ENCODE results near the gene CYP2D6.
"Not testable (repeated sequence)": the region's sequence is repeated elsewhere in the genome, so short reads cannot be mapped to it uniquely, and the experiment has no call there.

CYP2D6 gene

DNA sequence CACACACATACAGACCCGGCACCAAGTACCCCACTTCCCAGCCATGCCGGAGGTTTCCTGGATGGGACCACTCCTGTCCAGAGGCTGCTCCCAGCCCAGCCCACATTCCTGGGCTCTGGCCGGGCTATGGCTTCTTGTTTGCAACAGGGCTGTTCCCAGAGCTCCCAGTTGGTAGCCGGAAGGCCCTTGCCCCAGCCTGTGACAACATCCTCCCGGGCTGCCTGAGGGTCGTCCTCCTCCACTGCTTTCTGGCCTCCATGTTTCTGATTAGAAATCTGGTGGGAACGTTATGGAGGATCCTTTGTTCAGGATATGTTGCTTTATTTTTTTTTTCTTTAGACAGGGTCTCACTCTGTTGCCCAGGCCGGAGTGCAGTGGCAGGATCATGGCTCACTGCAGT lies 952 bp upstream of the CYP2D6 start:
- DNase-seq = no peak

DNA sequence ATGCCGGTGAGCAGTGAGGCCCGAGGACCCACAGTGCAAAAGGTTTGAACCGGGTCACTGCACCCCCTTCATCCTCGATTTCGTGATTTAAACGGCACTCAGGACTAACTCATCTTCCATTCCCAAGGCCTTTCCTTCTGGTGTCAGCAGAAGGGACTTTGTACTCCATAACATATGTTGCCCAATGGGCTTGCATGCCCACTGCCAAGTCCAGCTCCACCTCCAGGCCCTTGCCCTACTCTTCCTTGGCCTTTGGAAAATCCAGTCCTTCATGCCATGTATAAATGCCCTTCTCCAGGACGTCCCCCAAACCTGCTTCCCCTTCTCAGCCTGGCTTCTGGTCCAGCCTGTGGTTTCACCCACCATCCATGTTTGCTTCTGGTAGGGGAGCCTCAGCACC lies 428 bp downstream of the CYP2D6 start:
- DNase-seq = not testable (repeated sequence)

DNA sequence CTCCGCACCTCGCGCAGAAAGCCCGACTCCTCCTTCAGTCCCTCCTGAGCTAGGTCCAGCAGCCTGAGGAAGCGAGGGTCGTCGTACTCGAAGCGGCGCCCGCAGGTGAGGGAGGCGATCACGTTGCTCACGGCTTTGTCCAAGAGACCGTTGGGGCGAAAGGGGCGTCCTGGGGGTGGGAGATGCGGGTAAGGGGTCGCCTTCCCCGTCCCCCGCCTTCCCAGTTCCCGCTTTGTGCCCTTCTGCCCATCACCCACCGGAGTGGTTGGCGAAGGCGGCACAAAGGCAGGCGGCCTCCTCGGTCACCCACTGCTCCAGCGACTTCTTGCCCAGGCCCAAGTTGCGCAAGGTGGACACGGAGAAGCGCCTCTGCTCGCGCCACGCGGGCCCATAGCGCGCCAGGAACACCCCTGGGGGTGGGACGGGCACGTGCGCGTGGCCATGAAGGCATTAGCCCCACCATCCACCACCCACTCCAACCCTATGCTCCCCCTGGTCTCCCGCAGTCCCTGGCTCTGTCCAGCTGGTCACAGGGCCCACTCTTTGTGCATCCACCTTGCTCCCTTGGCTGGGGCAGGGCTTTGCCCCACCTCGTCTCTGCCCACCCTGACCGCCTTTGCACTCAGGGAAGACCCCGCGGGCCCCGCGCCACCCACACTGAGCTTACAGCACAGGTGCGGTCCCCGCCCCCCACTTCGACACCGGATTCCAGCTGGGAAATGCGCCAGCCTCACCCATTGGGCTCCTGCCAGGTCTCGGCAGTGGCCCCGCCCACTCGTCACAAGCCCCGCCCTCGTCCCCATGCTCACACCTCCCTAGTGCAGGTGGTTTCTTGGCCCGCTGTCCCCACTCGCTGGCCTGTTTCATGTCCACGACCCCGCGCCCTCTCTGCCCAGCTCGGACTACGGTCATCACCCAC lies 1.6 kb downstream of the CYP2D6 start:
- not testable (repeated sequence) for DNase-seq

DNA sequence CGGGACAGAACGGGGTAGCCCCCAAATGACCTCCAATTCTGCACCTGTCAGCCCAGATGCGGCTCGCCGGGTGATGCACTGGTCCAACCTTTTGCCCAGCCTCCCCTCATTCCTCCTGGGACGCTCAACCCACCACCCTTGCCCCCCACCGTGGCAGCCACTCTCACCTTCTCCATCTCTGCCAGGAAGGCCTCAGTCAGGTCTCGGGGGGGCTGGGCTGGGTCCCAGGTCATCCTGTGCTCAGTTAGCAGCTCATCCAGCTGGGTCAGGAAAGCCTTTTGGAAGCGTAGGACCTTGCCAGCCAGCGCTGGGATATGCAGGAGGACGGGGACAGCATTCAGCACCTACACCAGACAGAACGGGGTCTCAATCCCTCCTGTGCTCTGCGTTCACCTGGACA lies 2.6 kb downstream of the CYP2D6 start:
- not testable (repeated sequence) for DNase-seq

DNA sequence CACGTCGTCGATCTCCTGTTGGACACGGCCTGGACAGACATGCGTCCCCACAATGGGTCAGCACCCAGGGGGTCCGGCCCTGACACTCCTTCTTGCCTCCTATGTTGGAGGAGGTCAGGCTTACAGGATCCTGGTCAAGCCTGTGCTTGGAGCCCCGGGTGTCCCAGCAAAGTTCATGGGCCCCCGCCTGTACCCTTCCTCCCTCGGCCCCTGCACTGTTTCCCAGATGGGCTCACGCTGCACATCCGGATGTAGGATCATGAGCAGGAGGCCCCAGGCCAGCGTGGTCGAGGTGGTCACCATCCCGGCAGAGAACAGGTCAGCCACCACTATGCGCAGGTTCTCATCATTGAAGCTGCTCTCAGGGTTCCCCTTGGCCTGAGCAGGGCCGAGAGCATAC lies 3.0 kb downstream of the CYP2D6 start:
- no peak for DNase-seq

DNA sequence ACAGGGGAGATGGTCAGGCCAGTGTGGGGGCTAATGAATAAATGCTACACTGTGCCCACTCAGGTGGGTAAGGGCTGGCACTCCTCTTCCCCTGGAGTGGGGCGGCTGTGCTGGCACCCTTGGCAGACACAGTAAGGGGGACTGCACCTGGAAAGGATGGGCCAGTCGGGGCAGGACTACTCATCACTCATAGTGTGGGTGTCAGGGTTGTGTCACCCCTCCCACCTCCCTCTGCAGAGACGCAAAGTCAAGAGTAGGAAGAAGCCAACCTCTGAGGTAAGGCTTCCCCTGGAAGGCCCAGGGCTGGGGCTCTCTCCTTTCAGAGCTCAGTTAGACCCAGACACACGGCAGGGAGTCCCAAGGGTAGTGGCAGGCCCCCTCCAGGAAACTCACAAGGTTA lies 7.1 kb downstream of the CYP2D6 start:
- not testable (repeated sequence) for DNase-seq

DNA sequence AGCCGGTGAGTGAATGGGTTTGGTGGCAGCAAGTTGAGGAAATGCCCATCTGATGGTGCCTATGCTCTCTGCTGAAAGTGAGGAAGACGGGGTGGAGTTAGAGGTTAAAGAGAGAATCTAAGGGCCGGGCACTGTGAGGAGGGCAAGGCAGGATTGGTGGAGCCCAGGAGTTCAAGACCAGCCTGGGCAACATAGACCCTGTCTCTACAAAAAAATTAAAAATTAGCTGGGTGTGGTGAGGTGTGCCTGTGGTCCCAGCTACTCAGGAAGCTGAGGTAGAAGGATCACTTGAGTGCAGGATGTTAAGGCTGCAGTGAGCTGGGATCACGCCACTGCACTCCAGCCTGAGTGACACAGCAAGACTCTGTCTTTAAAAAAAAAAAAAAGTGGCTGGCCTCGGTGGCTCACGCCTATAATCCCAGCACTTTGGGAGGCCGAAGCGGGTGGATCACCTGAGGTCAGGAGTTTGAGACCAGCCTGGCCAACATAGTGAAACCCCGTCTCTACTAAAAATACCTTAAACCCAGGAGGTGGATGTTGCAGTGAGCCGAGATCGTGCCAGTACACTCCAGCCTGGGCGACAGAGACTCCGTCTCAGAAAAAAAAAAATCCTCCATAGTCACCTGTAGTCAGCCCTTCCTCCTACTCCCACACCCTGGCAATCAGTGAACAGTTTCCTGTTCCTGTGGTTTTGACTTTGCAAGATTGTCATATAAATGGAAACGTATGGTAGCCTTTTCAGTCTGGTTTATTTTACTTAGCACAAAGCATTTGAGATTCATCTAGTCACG lies 10.2 kb downstream of the CYP2D6 start:
- DNase-seq = not testable (repeated sequence)

DNA sequence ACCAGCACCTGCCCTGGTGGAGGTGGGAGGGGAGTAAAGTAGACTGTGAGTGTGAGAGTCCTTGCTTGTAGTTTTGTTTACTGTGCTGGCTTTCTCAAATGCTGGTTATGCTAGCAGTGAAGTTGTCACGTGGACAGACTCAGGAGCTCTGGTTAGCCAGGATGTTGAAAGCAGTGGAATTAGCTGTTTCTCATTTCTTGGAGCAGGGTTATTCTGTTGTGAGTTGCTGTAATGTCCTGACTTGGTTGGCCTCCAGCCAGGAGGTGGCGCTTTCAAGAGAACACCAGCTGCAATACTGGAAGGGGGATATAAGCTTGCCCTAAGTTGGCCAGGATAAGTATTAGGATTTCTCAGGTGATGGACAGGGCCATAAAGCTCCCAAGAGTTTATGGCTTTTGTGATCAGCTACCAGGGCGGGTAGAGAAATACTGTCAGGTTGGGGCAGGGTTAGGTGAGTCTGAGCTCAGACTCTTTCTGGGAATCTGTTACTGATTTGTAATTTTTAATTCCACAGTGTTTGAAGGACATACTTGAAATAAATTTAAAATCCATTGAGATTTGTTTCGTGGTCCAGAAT lies 13.7 kb downstream of the CYP2D6 start:
- no peak for DNase-seq

DNA sequence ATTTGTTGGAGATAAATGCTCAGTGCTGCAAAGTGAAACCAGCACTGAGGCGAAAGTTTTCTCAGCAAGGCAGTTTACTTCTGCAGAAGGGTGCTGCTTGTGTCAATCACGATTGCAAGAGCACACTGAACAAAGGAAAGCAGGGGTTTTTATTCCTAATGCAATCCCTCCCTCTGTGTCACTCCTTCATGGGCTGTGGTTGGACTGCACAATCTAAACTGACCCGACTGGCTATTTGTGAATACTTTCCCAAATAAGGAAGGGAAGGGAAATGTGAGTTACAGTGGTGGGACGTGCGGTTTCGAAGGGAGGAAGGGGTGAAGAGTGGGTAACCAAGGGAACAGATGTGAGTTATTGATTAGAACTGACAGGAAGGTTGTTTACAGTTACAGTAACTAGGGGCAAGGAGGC lies 15.2 kb downstream of the CYP2D6 start:
- DNase-seq = not testable (repeated sequence)

DNA sequence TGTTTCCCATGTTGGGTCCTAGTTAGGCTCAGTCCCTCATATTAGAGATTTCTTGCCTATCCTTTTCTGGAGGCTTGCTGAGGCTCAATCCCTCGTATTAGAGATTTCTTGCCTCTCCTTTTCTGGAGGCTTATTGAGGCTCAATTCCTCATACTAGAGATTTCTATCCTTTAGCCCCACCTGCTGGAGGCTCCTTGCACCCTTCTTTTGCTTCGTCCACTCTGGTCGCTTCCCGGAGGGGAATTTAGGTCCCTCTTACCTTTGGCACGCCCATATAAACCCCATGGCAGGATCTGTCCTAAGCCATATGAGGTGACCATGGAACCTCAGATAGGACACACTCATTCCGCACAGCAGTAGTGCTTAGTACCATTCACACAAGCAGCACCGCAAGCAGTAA lies 15.9 kb downstream of the CYP2D6 start:
- no peak for DNase-seq

DNA sequence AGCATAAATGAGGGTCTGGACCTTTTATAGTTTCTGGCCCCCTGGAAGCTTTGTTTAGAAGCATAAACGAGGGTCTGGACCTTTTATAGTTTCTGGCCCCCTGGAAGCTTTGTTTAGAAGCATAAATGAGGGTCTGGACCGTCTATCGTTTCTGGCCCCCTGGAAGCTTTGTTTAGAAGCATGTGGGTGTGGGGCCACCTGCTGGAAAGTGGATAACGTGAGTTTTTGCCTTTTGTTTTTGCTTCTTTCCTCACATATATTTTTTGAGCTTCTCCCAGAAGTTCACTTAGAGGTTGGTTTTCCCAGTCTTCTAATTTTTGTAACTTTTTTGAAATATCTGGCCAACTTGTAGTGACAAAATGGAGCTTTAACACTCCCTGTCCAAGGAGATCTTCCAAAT lies 17.8 kb downstream of the CYP2D6 start:
- not testable (repeated sequence) for DNase-seq

DNA sequence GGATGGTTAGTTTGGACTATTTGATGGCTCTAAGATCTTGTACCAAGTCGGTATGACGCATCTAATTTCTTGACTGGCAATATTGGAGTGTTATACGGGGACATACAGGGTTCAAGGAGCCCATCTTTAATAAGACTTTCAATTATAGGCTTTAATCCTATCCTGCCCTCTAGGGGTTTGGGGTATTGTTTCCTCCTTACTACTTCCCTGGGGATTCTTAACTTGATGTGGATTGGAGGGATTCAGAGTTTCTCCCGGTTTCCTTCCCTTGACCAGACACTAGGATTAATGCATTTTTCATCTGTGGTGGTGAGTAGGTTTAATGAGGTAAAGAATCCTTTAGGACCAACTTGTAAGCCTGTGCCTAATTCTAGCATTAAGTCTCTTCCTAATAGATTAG lies 18.8 kb downstream of the CYP2D6 start:
- no peak for DNase-seq

DNA sequence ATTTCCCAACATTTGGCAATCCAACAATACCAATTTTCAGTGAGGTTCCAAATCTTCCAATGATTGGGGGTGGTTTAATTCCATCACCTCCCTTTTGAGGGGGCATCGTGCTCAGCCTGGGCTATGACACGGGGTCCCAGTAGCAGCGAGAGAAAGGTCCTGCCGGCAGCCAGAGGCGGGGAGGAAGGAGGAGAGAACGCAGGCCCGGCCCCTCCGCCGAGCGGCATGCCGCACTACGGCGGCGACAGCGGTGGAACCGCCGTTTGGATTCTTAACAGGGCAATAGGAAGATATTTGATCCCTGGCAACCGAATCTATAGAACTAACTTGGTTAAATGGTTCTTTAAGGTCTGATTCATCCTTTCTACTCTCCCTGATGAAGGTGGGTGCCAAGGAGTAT lies 21.8 kb downstream of the CYP2D6 start:
- no peak for DNase-seq

DNA sequence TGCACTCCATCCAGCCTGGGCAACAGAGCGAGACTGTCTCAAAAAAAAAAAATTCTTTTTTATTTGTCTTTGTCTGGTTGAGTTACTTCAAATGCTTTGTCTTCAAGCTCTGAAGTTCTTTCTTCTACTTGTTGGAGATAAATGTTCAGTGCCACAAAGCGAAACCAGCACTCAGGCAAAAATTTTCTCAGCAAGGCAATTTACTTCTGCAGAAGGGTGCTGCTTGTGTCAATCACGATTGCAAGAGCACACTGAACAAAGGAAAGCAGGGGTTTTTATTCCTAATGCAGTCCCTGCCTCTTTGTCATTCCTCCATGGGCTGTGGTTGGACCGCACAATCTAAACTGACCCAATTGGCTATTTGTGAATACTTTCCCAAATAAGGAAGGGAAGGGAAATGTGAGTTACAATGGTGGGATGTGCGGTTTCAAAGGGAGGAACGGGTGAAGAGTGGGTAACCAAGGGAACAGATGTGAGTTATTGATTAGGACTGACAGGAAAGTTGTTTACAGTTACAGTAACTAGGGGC lies 26.2 kb downstream of the CYP2D6 start:
- not testable (repeated sequence) for DNase-seq

DNA sequence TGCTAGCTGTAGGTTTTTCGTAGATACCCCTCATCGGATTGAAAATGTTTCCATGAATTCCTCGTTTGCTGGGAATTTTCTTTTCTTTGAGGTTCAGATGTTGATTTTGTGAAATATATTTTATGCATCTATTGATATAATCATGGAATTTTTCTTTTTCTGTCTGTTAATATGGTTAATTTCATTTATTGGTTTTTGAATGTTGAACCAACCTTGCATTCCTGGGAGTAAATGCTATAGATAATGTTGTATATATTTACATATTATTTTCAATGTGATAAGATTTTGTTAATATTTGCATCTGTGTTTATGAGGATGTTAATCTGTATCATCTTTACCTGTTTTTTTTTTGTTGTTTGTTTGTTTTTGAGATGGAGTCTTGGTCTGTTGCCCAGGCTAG lies 29.4 kb downstream of the CYP2D6 start:
- no peak for DNase-seq

DNA sequence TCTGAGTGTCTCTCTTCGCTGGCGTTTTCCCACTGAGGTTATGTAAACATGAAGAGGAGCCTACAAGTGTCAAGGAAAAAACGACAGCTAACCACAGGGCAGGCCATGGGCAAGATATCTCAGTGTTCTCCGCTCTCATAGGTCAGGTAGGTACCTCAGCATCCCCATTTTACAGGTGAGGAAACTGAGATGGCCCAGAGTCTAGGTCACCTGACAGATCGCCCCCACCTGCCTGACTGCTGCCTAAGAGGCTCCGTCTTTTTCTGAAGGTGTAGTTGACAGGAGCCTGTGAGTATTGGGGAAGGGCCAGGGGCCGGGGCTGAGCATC lies 39.2 kb downstream of the CYP2D6 start:
- no peak for DNase-seq

DNA sequence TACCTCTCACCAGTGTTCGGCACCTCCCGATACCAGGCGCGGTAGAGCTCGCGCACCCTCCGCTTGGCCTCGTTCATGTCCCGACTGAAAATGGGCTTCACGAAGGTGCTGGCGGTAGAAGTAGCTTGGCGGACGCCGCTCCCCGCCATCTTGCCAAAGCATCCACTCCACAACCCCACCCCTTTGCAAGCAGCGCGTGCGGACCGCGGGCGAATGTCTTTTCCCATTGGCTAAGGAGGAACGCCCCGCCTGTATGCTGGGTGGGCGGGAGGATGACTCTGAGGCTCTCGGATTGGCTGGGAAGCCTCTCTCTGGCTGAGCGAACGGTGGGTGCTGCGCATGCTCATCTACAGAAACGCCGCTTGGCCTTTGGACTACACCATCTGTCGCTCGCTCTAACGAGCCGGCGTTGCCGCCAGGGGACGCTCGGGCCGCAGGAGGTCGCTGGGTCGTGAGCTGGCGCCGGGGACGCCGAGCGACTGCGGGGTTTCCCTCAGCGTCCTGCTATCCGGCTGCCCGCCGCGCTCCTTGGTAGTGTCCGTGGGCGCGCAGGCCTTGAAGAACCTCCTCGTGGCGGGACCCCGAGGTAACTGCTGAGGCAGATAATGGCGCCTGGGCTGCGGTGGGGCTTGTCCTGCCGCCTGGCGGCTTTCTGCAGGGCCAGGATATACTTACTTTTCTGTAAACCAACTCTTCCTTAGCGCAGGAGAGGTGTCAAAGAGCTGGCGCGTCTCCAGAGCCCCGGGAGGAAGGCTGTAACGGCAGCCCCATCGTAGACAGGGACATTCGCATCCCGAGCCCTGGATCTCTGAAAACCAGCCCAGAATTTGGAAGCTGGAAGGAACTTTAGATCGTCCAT lies 39.8 kb downstream of the CYP2D6 start, which contains the start of gene NDUFA6:
TSS of gene NDUFA6 (minus strand) at position 177 of the 859 bp plus-strand sequence. CDS start at position 149, 28 bp downstream.
- DNase-seq = peak; percentile 99

DNA sequence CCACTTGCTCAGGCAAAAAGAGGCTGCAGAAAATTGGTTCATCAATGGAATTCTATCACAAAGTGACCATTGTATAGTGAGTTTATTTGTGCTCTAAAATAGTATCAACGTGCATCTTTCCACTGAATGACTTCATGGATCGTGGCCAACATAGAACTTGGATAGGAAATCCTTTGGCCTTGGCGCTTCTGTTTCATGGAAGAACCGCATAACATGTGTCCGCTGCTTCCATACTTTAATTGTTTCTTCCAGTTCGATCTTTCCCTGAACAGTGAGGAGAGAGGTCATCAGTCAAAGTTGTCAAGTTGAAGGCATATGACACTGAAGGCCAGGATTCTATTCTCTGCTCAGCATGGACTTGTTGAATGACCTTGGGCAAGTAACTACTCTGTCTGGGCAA lies 44.6 kb downstream of the CYP2D6 start:
- no peak for DNase-seq

DNA sequence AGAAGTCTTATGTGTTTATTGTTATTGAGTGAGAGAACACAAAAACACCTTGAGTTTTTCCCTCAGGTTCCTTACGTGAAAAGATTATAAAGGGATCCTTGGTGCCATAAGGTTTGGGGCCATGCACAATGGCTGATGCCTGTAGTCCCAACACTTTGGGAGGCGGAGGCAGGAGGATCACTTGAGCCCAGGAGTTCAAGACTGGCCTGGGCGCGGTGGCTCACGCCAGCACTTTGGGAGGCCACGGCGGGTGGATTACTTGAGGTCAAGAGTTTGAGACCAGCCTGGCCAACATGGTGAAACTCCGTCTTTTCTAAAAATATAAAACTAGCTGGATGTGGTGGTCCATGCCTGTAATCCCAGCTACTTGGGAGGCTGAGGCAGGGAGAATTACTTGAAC lies 45.7 kb downstream of the CYP2D6 start:
- no peak for DNase-seq

DNA sequence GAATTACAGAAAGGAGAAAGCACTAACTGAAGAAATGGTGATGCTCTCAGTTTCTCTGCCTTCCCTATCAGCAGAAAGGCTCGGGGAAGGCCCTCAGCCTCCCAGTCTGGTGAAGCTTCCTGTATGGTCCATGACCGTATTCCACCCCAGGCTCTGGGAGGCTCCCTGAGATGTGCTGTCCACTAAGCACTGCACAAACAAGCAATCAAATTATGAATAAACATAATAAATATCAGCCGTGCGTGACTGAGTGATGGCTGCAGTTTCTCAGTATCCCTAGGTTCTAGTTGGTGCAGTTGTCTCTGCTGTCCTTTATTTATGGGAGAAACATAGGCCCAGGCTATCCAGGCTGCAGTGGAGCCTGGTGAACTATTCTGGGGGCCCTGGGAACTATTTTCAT lies 47.5 kb downstream of the CYP2D6 start:
- DNase-seq = no peak

DNA sequence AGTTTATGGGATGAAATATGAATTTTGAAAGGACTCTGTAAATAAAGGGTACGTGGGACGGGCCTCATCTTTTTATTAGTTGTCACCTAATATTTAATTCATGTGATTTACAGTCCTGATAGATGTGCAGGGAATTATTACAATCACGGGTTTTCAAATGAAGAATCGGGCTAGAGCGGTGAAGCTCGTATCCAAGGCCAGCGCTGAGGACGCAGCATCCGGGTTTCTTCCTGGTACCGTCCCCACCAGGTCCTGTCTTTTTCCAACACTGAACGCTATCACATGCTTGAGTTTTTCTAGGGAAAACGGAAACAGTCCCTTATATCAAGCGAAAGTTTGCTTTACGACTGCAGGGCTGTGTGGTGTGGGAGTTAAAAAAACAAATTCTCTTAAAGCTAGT lies 50.3 kb downstream of the CYP2D6 start:
- DNase-seq = no peak
